ENCODE measurements around the gene ZNF385D.

Gene ZNF385D

DNA sequence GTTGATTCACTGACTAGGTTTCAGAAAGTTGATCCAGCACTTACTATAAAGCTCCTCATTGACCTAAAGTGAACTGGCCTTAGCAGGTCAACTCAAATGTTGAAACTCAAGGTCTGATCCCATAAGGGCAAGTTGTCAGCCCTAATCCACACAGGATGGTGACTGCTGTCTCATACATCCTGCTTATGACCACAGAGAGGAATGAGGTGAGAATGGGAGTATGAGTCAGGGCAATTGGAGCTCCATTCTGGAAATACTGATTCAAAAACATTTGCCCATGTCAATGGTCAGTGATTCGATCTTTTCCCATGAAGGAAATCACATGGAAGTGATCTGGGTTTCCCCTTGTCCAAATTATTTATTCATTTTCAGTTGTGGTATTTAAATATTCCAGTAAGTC is 78.7 kb downstream of the ZNF385D start:
- DNase-seq (ENCODE audit: low spot score) = no peak
- in situ Hi-C loops (cut with MboI; ENCODE audit: low pct_unique_long_range_greater_than_20kb, low sequenced_read_pairs, unreplicated experiment) = no loop called here
- TF ChIP-seq, protein P1, sequence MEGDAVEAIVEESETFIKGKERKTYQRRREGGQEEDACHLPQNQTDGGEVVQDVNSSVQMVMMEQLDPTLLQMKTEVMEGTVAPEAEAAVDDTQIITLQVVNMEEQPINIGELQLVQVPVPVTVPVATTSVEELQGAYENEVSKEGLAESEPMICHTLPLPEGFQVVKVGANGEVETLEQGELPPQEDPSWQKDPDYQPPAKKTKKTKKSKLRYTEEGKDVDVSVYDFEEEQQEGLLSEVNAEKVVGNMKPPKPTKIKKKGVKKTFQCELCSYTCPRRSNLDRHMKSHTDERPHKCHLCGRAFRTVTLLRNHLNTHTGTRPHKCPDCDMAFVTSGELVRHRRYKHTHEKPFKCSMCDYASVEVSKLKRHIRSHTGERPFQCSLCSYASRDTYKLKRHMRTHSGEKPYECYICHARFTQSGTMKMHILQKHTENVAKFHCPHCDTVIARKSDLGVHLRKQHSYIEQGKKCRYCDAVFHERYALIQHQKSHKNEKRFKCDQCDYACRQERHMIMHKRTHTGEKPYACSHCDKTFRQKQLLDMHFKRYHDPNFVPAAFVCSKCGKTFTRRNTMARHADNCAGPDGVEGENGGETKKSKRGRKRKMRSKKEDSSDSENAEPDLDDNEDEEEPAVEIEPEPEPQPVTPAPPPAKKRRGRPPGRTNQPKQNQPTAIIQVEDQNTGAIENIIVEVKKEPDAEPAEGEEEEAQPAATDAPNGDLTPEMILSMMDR (IDR thresholded peaks at IDR 0.05; ENCODE audit: extremely low read depth, insufficient read depth, missing control alignments) = no peak

DNA sequence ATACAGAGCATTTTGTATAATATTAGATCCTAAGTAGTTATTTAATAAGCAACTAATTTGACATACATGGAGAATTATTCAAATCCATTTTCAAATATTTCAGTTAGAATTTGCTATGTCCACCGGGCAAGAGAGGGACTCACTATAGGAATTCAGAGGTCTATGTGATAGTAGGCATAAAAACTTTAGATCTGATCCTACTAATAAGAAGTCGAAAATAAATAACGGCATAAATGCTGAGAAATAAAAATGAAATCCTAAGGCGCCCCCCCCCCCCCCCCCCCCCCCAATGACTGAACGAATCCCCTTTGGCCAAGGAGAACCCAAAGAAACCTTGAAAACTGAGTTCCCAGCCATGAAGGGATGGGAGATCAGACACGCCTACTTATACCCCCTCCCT is 80.6 kb downstream of the ZNF385D start:
- DNase-seq (ENCODE audit: low spot score) = no peak
- in situ Hi-C loops (cut with MboI; ENCODE audit: low pct_unique_long_range_greater_than_20kb, low sequenced_read_pairs, unreplicated experiment) = no loop called here
- TF ChIP-seq, protein P1 (IDR thresholded peaks at IDR 0.05; ENCODE audit: extremely low read depth, insufficient read depth, missing control alignments) = no peak

DNA sequence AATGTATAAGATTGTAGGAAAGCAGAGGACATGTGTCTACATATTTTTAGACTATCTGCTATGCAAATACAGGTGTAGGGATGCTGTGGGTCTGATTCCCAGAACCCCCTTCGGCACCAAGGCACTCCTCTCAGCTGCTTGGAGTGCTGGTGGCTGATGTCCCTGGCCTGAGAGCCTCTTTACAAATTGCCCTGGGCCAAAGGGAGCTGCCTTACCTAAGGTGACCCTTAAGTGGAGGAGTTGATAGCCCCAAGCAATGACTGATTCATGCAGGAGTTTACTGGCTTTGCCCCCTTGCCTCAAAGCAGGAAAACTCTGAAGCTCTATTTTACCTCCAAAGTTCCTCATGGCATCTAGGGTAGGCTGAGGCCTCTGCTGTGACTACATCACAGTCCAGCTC is 83.0 kb downstream of the ZNF385D start:
- in situ Hi-C loops (cut with MboI; ENCODE audit: low pct_unique_long_range_greater_than_20kb, low sequenced_read_pairs, unreplicated experiment) = no loop called here
- DNase-seq (ENCODE audit: low spot score) = no peak
- TF ChIP-seq, protein P1 (IDR thresholded peaks at IDR 0.05; ENCODE audit: extremely low read depth, insufficient read depth, missing control alignments) = no peak

DNA sequence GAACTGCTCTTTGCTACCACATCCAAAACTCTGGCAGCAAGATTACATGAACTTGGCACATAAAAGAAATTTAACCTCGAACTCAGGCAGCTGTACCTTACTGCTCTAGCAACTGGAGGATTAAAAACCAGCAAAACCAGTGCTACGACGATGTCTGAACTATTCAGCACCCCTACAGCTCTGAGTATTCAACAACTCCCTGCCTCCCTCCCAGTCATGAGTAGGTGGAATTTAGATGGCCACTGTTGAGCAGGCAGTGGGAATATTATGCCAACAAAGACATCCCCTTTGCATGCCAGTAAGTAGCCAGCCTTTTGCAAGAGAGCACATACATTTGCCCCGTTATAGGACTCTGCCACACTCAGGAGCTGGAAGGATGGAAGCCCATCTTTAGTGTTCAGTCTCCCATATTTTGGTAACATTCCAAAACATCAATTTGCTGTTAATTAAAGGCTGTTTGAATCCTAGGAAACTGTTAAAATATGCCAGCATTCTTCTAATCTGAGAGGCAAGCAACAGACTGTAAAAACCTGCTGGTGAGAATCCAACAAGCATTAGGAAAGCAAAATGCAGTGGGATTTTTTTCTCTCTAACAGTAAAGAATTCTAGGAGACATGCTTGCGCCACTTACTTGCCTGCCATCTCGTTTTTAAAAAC is 85.4 kb downstream of the ZNF385D start:
- DNase-seq (ENCODE audit: low spot score) = no peak
- in situ Hi-C loops (cut with MboI; ENCODE audit: low pct_unique_long_range_greater_than_20kb, low sequenced_read_pairs, unreplicated experiment) = no loop called here

DNA sequence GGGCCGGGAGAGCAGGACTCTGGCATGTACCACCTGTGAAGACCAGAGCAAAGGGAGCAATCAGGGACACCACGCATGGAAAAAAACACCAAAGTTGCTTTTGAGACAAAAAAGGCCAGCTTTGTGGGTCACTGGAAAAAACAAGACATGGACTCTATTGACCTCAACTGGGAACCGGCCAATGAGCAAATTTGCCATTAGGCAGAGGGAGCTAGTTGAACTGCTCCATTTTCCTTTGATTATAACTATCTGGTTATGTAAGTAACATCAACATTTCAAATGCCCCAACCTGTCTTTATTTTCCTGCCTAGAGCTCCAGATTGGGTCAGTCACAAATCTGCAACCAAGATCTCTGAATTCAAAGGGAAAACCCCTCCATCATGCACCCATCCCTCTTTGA is 86.0 kb downstream of the ZNF385D start:
- TF ChIP-seq, protein P1 (IDR thresholded peaks at IDR 0.05; ENCODE audit: extremely low read depth, insufficient read depth, missing control alignments) = no peak
- in situ Hi-C loops (cut with MboI; ENCODE audit: low pct_unique_long_range_greater_than_20kb, low sequenced_read_pairs, unreplicated experiment) = no loop called here
- DNase-seq (ENCODE audit: low spot score) = no peak

More for the DNA sequence above, 85.4 kb downstream of the ZNF385D start:
- TF ChIP-seq, protein P1 (IDR thresholded peaks at IDR 0.05; ENCODE audit: extremely low read depth, insufficient read depth, missing control alignments) = no peak

DNA sequence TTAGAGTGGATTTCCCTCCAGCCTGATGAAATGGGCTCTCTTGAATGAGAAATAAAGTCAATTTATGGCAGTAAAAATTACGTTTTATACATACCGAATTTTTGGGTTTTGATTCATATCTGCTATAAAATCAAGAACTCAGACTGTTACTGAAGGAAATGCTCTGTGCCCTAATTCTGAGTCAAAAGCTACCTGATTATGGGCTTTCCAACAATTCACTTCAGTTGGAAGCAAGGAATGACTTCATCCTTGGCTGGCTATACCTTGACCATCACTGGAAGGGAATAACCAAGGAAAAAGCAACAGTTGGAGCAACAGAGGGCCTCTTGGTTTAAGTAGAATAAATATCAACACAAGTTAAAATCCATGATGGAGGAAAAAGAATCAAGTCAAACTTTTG is 88.6 kb downstream of the ZNF385D start:
- no peak for DNase-seq (ENCODE audit: low spot score)

More for the DNA sequence above, 88.6 kb downstream of the ZNF385D start:
- in situ Hi-C loops (cut with MboI; ENCODE audit: low pct_unique_long_range_greater_than_20kb, low sequenced_read_pairs, unreplicated experiment) = no loop called here
- TF ChIP-seq, protein P1 (IDR thresholded peaks at IDR 0.05; ENCODE audit: extremely low read depth, insufficient read depth, missing control alignments) = no peak

Data from GM13977 (cell line).